NCI-H345 treated with DMSO at 0.1 percent for 48 hours (cell line): ENCODE results near the gene GLT1D1.
"Not testable (repeated sequence)": the region's sequence is repeated elsewhere in the genome, so short reads cannot be mapped to it uniquely, and the experiment has no call there.

Experiments used
- DNase-seq: peaks from one replicate; lab custom pipeline; 2025; ENCODE audit not compliant: unreplicated experiment; lab: John Stamatoyannopoulos, UW

The GLT1D1 gene

GRCh38 chr12:128852885-128853599, at the start of gene GLT1D1:
Gene GLT1D1, plus strand, starts transcription at chr12:128853478. Its CDS starts 104 bp downstream, at chr12:128853582.
- no peak for DNase-seq

- no peak for DNase-seq
These were observed 49.5 kb upstream of the GLT1D1 start for GRCh38 chr12:128803788-128804187.

- DNase-seq, result no peak
These were observed 48.5 kb upstream of the GLT1D1 start for GRCh38 chr12:128804762-128805161.

- DNase-seq, result not testable (repeated sequence)
These were observed 47.9 kb upstream of the GLT1D1 start for GRCh38 chr12:128805406-128805805.

- DNase-seq, result no peak
These were observed 46.7 kb upstream of the GLT1D1 start for GRCh38 chr12:128806573-128806972.

- no peak for DNase-seq
These were observed 46.0 kb upstream of the GLT1D1 start for GRCh38 chr12:128807161-128807724.

GRCh38 chr12:128808651-128809050, 44.6 kb upstream of the GLT1D1 start:
- no peak for DNase-seq

- no peak for DNase-seq
These were observed 42.8 kb upstream of the GLT1D1 start for GRCh38 chr12:128810182-128811127.

- no peak for DNase-seq
These were observed 41.5 kb upstream of the GLT1D1 start for GRCh38 chr12:128811806-128812205.

GRCh38 chr12:128813392-128813791, 39.9 kb upstream of the GLT1D1 start:
- no peak for DNase-seq

- DNase-seq, result no peak
These were observed 39.4 kb upstream of the GLT1D1 start for GRCh38 chr12:128813883-128814282.

- DNase-seq, result no peak
These were observed 38.6 kb upstream of the GLT1D1 start for GRCh38 chr12:128814411-128815261.

GRCh38 chr12:128815779-128816642, 37.3 kb upstream of the GLT1D1 start:
- no peak for DNase-seq

- DNase-seq, result no peak
These were observed 36.7 kb upstream of the GLT1D1 start for GRCh38 chr12:128816643-128816920.

- no peak for DNase-seq
These were observed 35.9 kb upstream of the GLT1D1 start for GRCh38 chr12:128817111-128818015.

- DNase-seq, result no peak
These were observed 34.9 kb upstream of the GLT1D1 start for GRCh38 chr12:128818065-128819022.

GRCh38 chr12:128819293-128820144, 33.8 kb upstream of the GLT1D1 start:
- DNase-seq, result no peak
